K562 (cell line): ENCODE measurements around the gene DOP1B. TPM values are rescaled to one million over a fixed set of nuclear protein-coding genes. Genes with fewer than 3 reads are reported as not detected.

Experiments used
- ATAC-seq: fragments of 200-7000 bp; cut with Tn5 transposase; 3 replicates; pipeline ENCODE4 v1.9.1; 2020; ENCODE audit warnings: moderate library complexity
- BruUV-seq: library from RNA; stranded (reverse); fragments of 400-500 nt; replicated peaks from 2 replicates; lab custom pipeline; 2021; lab: Mats Ljungman, UMichigan
- CTCF ChIA-PET: fragments of 300-600 bp; formaldehyde crosslinking; extraction: SDS; loops from one replicate; lab custom pipeline; 2021; ENCODE audit warnings: low intra/inter-chr PET ratio; lab: Yijun Ruan, JAX
- POLR2A ChIA-PET: fragments of 300-600, 350-650 bp; sonication (Branson Sonifier 250); formaldehyde crosslinking; extraction: SDS; loops from one replicate; lab custom pipeline; 2021; ENCODE audit warnings: antibody characterized with exemption, inconsistent platforms; lab: Yijun Ruan, JAX
- DNase-seq, 4 experiments: peaks; one replicate each; pipeline versions ENCODE4 v3.0.0 to v3.0.0-alpha.2; 2011 to 2018; ENCODE audit warnings: low spot score in 3 of 4, mixed read lengths in 3 of 4; ENCODE audit errors: extremely low read depth in 1 of 4
- FAIRE-seq: peaks from 2 replicates; lab custom pipeline; 2011; peaks lifted over from hg19 to GRCh38; lab: Jason Lieb, UNC
- H2AFZ ChIP-seq: 2 replicates; pipeline ENCODE4 v1.6.0; 2011; ENCODE audit warnings: low read depth, low read length, control low read depth, inconsistent platforms
- H3K27ac ChIP-seq: fragments of 200-600 bp; 3 replicates; pipeline ENCODE4 v1.8.0; 2011; ENCODE audit warnings: low read depth, mild to moderate bottlenecking, control low read depth, inconsistent platforms, low read length, moderate library complexity, mixed read lengths; ENCODE audit errors: extremely low read depth
- H3K27me3 ChIP-seq, 2 experiments: fragments of 300-600 bp in 1 of 2; 2 replicates in 1 of 2; 3 replicates in 1 of 2; pipeline versions ENCODE4 v1.6.0 to v1.8.0; 2011; ENCODE audit warnings: inconsistent platforms in 2 of 2, low read length in 2 of 2, mild to moderate bottlenecking in 1 of 2, mixed read lengths in 1 of 2, moderate library complexity in 1 of 2; ENCODE audit not compliant: control insufficient read depth in 2 of 2, insufficient read depth in 2 of 2
- H3K36me3 ChIP-seq: fragments of 300-600 bp; 3 replicates; pipeline ENCODE4 v1.8.0; 2011; ENCODE audit warnings: mild to moderate bottlenecking, low read length, inconsistent platforms; ENCODE audit not compliant: control insufficient read depth, insufficient read depth
- H3K4me1 ChIP-seq, 2 experiments: fragments of 200-600 bp in 1 of 2; replicated peaks in 1 of 2; 2 replicates in 1 of 2; 3 replicates in 1 of 2; pipeline versions ENCODE4 v1.5.1 to v1.8.0; 2011; ENCODE audit warnings: inconsistent platforms in 2 of 2, low read length in 2 of 2, mild to moderate bottlenecking in 1 of 2, mixed read lengths in 1 of 2, moderate library complexity in 1 of 2; ENCODE audit not compliant: control insufficient read depth in 2 of 2, insufficient read depth in 2 of 2
- H3K4me2 ChIP-seq: 2 replicates; pipeline ENCODE4 v1.6.1; 2011; ENCODE audit warnings: low read length, control low read depth, inconsistent platforms, mixed read lengths; ENCODE audit not compliant: insufficient read depth
- H3K4me3 ChIP-seq: fragments of 200-600 bp; sonication (generic), shearing (Covaris generic); 2 replicates; pipeline ENCODE4 v1.5.1; 2016; ENCODE audit warnings: control low read depth, inconsistent platforms
- H3K79me2 ChIP-seq: fragments of 200-600 bp; 3 replicates; pipeline ENCODE4 v1.8.0; 2011; ENCODE audit warnings: low read length, inconsistent platforms; ENCODE audit not compliant: control insufficient read depth, insufficient read depth
- H3K9ac ChIP-seq, 2 experiments: 2 replicates each; pipeline versions ENCODE4 v1.6.0 to v1.6.1; 2011; ENCODE audit warnings: low read depth in 2 of 2, low read length in 2 of 2, control low read depth in 1 of 2, inconsistent platforms in 1 of 2, mild to moderate bottlenecking in 1 of 2, mixed read lengths in 1 of 2; ENCODE audit not compliant: insufficient read depth in 1 of 2
- H3K9me1 ChIP-seq: one replicate; pipeline ENCODE4 v1.6.0; 2011; ENCODE audit warnings: inconsistent platforms, mild to moderate bottlenecking, low read length, moderate library complexity; ENCODE audit not compliant: control insufficient read depth, insufficient read depth
- H3K9me3 ChIP-seq: replicated peaks from 2 replicates; pipeline ENCODE4 v1.5.1; 2011; ENCODE audit warnings: low read depth, low read length, inconsistent platforms; ENCODE audit not compliant: control insufficient read depth, insufficient read depth
- H4K20me1 ChIP-seq: replicated peaks from 2 replicates; pipeline ENCODE4 v1.6.1; 2011; ENCODE audit warnings: low read length, inconsistent platforms, mixed read lengths; ENCODE audit not compliant: control insufficient read depth, insufficient read depth
- FOXJ2 ChIP-seq: fragments of 200-800 bp; sonication (Bioruptor generic); IDR thresholded peaks from 2 replicates; pipeline ENCODE4 v1.6.1; 2016; ENCODE audit warnings: missing genetic modification characterization, missing compliant biosample characterization
- KAT2B ChIP-seq: IDR thresholded peaks from one replicate; pipeline ENCODE4 v1.6.1; 2012; ENCODE audit warnings: low read depth, mild to moderate bottlenecking, control low read depth, inconsistent platforms, low read length, moderate library complexity
- NCOA4 ChIP-seq: fragments of 450-650 bp; IDR thresholded peaks from 2 replicates; pipeline ENCODE4 v1.6.1; 2018; ENCODE audit warnings: mild to moderate bottlenecking; ENCODE audit not compliant: partially characterized antibody
- SFPQ ChIP-seq: fragments of 200-400 bp; formaldehyde crosslinking; IDR thresholded peaks from 2 replicates; pipeline ENCODE4 v1.6.1; 2017; ENCODE audit warnings: mild to moderate bottlenecking, low read depth, low read length, moderate library complexity
- ZMIZ1 ChIP-seq, 2 experiments: fragments of 150-350 bp in 1 of 2; IDR thresholded peaks; 2 replicates each; pipeline ENCODE4 v1.6.1; 2012 to 2016; ENCODE audit warnings: low read depth in 2 of 2, low read length in 2 of 2, mild to moderate bottlenecking in 1 of 2, moderate library complexity in 1 of 2
- ZNF583 ChIP-seq: fragments of 250-450 bp; sonication (Bioruptor Pico); IDR thresholded peaks from 2 replicates; pipeline ENCODE4 v1.4.0; 2020
- WGBS: fragments of 100-300 bp; shearing (Covaris generic); methylation state at CpG from one replicate; pipeline ENCODE4 v1.1.6; 2016; ENCODE audit warnings: low coverage, mixed read lengths; ENCODE audit not compliant: insufficient coverage; ENCODE audit errors: missing lambda C conversion rate; 5-methylcytosine and 5-hydroxymethylcytosine counted together
- in situ Hi-C: fragments of 300-500 bp; cut with MboI; formaldehyde crosslinking; loops from 4 replicates; pipeline ENCODE4 v1.15.0; 2018; ENCODE audit warnings: inconsistent platforms, mixed read lengths
- intact Hi-C: fragments of 100-400 bp; cut with micrococcal nuclease; formaldehyde crosslinking; loops from 2 replicates; pipeline ENCODE4 v1.14.2; 2022
- polyA plus RNA-seq, 8 experiments: library from polyadenylated mRNA; depleted of rRNA in 4 of 8; stranded (reverse) in 5 of 8; unstranded in 3 of 8; fragments of >200 nt; fragmentation: Nextera tagmentation in 2 of 8; fragmentation: Illumina TruSeq in 1 of 8; extraction: Ambion mirVana in 2 of 8; extraction: Trizol in 1 of 8; gene quantifications; 2 replicates each; pipeline versions ENCODE4 v1.2.1 to v1.2.3, GENCODE V29; 2011 to 2014; ENCODE audit warnings: inconsistent platforms in 1 of 8, missing spikeins in 1 of 8
- total RNA-seq, 7 experiments: library from RNA; depleted of rRNA in 6 of 7; stranded (reverse); fragments of >200 nt in 6 of 7; fragmentation: Illumina TruSeq in 2 of 7; extraction: Trizol in 2 of 7; gene quantifications; 2 replicates each; pipeline versions ENCODE4 v1.2.1 to v1.2.3, GENCODE V29; 2011 to 2021; ENCODE audit warnings: low replicate concordance in 1 of 7

Gene DOP1B
- total and polyA plus RNA-seq, 9 of the 15 experiments (the other 6 are each of a cell fraction or from before 2014, with no cell fraction given) = 0.04 to 2.2 (median 0.68) TPM

GRCh38 chr21:36115138-36115730, 41.4 kb upstream of the DOP1B start:
- no peaks in the 10 kb centered on the region for H3K9me3 ChIP-seq
- H3K4me1 ChIP-seq = peaks cover 0 to 6% of the 10 kb centered on the region in 2 experiments; a peak in 1 of 5 replicates
- WGBS = 17% methylated on average over 5 of the region's 6 CpGs
- no TSS peak for BruUV-seq
- DNase-seq (no peak), ATAC-seq (no peak), FAIRE-seq (no peak)
- no peak overlapping the region for H2AFZ ChIP-seq
- in situ Hi-C loops = no loop called here
- no peaks in the 10 kb centered on the region for H3K36me3 ChIP-seq
- H3K4me2 ChIP-seq = no peak overlapping the region
- intact Hi-C loops = loop anchor here (10.0 kb wide), 1 partner anchor 170 kb away; no protein-coding TSS in a partner anchor
- H3K27me3 ChIP-seq = peaks cover 0 to 3% of the 10 kb centered on the region in 2 experiments; a peak in 1 of 5 replicates
- H4K20me1 ChIP-seq = no peaks in the 10 kb centered on the region
- ChIA-PET CTCF (no interaction called here), POLR2A (no interaction called here)
- no peaks in the 10 kb centered on the region for H3K9me1 ChIP-seq
- H3K9ac ChIP-seq = no peak overlapping the region
- H3K79me2 ChIP-seq = no peaks in the 10 kb centered on the region
- H3K27ac ChIP-seq = no peak overlapping the region
- TF ChIP-seq SFPQ (no peak), KAT2B (no peak), FOXJ2 (tag) (no peak), ZMIZ1 (IDR thresholded peaks at IDR 0.05; ENCODE audit: low read depth in 2 of 2, low read length in 2 of 2) (no peak), ZNF583 (CRISPR knock-in tag) (no peak), NCOA4 (no peak)
- H3K4me3 ChIP-seq = no peak overlapping the region
